H1 (cell line): ENCODE results near the gene SPOCD1. TPM values are rescaled to one million over a fixed set of nuclear protein-coding genes. Genes with fewer than 3 reads are reported as not detected.

Source experiments
- CTCF ChIA-PET: fragments of 300-600 bp; sonication (Branson Sonifier 250); formaldehyde crosslinking; loops from one replicate; lab custom pipeline; 2021; ENCODE audit not compliant: partially characterized antibody; lab: Charles Lee
- POLR2A ChIA-PET: fragments of 300-600 bp; sonication (Branson Sonifier 250); formaldehyde crosslinking; loops from one replicate; lab custom pipeline; 2021; ENCODE audit warnings: inconsistent platforms; ENCODE audit not compliant: partially characterized antibody; lab: Charles Lee
- DNase-seq, 2 experiments: peaks; one replicate each; pipeline versions ENCODE4 v3.0.0 to v3.0.0-alpha.2; 2010 to 2022; ENCODE audit warnings: low spot score in 2 of 2, low read depth in 1 of 2, mixed read lengths in 1 of 2
- FAIRE-seq: peaks from 2 replicates; lab custom pipeline; 2011; peaks lifted over from hg19 to GRCh38; lab: Jason Lieb, UNC
- H2AFZ ChIP-seq: 2 replicates; pipeline ENCODE4 v1.8.1; 2012; ENCODE audit warnings: low read length, inconsistent platforms
- H2AK5ac ChIP-seq: 2 replicates; pipeline ENCODE4 v1.6.1; 2013; ENCODE audit warnings: low read depth, low read length
- H2BK120ac ChIP-seq: replicated peaks from 2 replicates; pipeline ENCODE3; 2013; ENCODE audit warnings: low read depth, low read length, inconsistent platforms
- H2BK12ac ChIP-seq: 2 replicates; pipeline ENCODE4 v1.6.1; 2013; ENCODE audit warnings: low read depth, low read length
- H2BK15ac ChIP-seq: 2 replicates; pipeline ENCODE4 v1.6.1; 2013; ENCODE audit warnings: low read length
- H2BK20ac ChIP-seq: 2 replicates; pipeline ENCODE4 v1.6.1; 2013; ENCODE audit warnings: low read length
- H2BK5ac ChIP-seq: 2 replicates; pipeline ENCODE4 v1.6.1; 2013; ENCODE audit warnings: low read depth, low read length
- H3K14ac ChIP-seq: 2 replicates; pipeline ENCODE4 v1.6.1; 2013; ENCODE audit warnings: inconsistent platforms; ENCODE audit not compliant: insufficient read length
- H3K18ac ChIP-seq: 2 replicates; pipeline ENCODE4 v1.6.1; 2013; ENCODE audit warnings: low read length; ENCODE audit errors: extremely low read depth
- H3K23ac ChIP-seq: 2 replicates; pipeline ENCODE4 v1.6.1; 2013; ENCODE audit warnings: inconsistent platforms; ENCODE audit not compliant: insufficient read length
- H3K23me2 ChIP-seq: 2 replicates; pipeline ENCODE4 v1.6.1; 2013; ENCODE audit warnings: low read depth, low read length
- H3K27ac ChIP-seq: 2 replicates; pipeline ENCODE4 v1.6.1; 2011; ENCODE audit warnings: low read depth, low read length, inconsistent platforms
- H3K27me3 ChIP-seq, 4 experiments: replicated peaks in 1 of 4; 1 replicate in 1 of 4; 2 replicates in 3 of 4; pipeline versions ENCODE4 v1.6.1 to v1.8.1; 2011 to 2013; ENCODE audit warnings: low read length in 3 of 4, mild to moderate bottlenecking in 3 of 4, inconsistent platforms in 2 of 4, mixed read lengths in 2 of 4, moderate library complexity in 1 of 4; ENCODE audit not compliant: control insufficient read depth in 3 of 4, insufficient read depth in 3 of 4; ENCODE audit errors: extremely low read depth in 1 of 4
- H3K36me3 ChIP-seq, 4 experiments: 2 replicates each; pipeline versions ENCODE4 v1.6.1 to v1.8.1; 2011 to 2013; ENCODE audit warnings: mild to moderate bottlenecking in 4 of 4, low read length in 3 of 4, moderate library complexity in 2 of 4, control low read depth in 1 of 4, inconsistent platforms in 1 of 4; ENCODE audit not compliant: insufficient read depth in 4 of 4, control insufficient read depth in 2 of 4
- H3K4ac ChIP-seq: replicated peaks from 2 replicates; pipeline ENCODE3; 2013; ENCODE audit warnings: low read length, low read depth, mixed read lengths, inconsistent platforms; ENCODE audit not compliant: insufficient read length
- H3K4me1 ChIP-seq, 4 experiments: replicated peaks in 1 of 4; 1 replicate in 1 of 4; 2 replicates in 3 of 4; pipeline versions ENCODE4 v1.6.1 to v1.8.1; 2011 to 2013; ENCODE audit warnings: low read length in 3 of 4, inconsistent platforms in 2 of 4, mixed read lengths in 1 of 4; ENCODE audit not compliant: insufficient read depth in 4 of 4, control insufficient read depth in 3 of 4
- H3K4me2 ChIP-seq, 2 experiments: 2 replicates each; pipeline versions ENCODE4 v1.6.1 to v1.8.1; 2011 to 2013; ENCODE audit warnings: low read depth in 2 of 2, low read length in 2 of 2, control low read depth in 1 of 2, inconsistent platforms in 1 of 2, mild to moderate bottlenecking in 1 of 2; ENCODE audit not compliant: insufficient read depth in 1 of 2
- H3K4me3 ChIP-seq, 4 experiments: fragments of 200-600, 300-600 bp in 1 of 4; sonication (generic), shearing (Covaris generic), sonication (Bioruptor Twin) in 1 of 4; 2 replicates each; pipeline versions ENCODE4 v1.5.1 to v1.8.1; 2011 to 2016; ENCODE audit warnings: low read length in 4 of 4, low read depth in 3 of 4, control low read depth in 2 of 4, inconsistent platforms in 2 of 4, mild to moderate bottlenecking in 2 of 4, mixed read lengths in 1 of 4, moderate library complexity in 1 of 4; ENCODE audit not compliant: insufficient read depth in 2 of 4; ENCODE audit errors: extremely low read depth in 1 of 4
- H3K56ac ChIP-seq: replicated peaks from 2 replicates; pipeline ENCODE3; 2013; ENCODE audit warnings: low read depth, mild to moderate bottlenecking, mixed read lengths, low read length, inconsistent platforms; ENCODE audit not compliant: insufficient read length
- H3K79me1 ChIP-seq: 2 replicates; pipeline ENCODE4 v1.6.1; 2013; ENCODE audit warnings: low read depth, low read length, control low read depth
- H3K79me2 ChIP-seq, 2 experiments: 2 replicates each; pipeline versions ENCODE4 v1.6.1 to v1.8.1; 2012 to 2013; ENCODE audit warnings: low read length in 2 of 2, mild to moderate bottlenecking in 2 of 2, inconsistent platforms in 1 of 2; ENCODE audit not compliant: insufficient read depth in 2 of 2, control insufficient read depth in 1 of 2
- H3K9ac ChIP-seq, 4 experiments: replicated peaks in 1 of 4; 1 replicate in 1 of 4; 2 replicates in 3 of 4; pipeline versions ENCODE4 v1.6.1 to v1.8.1; 2011 to 2013; ENCODE audit warnings: low read depth in 3 of 4, low read length in 3 of 4, control low read depth in 2 of 4, mild to moderate bottlenecking in 2 of 4, moderate library complexity in 2 of 4, inconsistent platforms in 1 of 4; ENCODE audit errors: extremely low read depth in 1 of 4
- H3K9me3 ChIP-seq, 2 experiments: 2 replicates each; pipeline versions ENCODE4 v1.6.1 to v1.8.1; 2012 to 2013; ENCODE audit warnings: mild to moderate bottlenecking in 2 of 2, moderate library complexity in 2 of 2, control low read depth in 1 of 2, inconsistent platforms in 1 of 2, low read depth in 1 of 2, low read length in 1 of 2, mixed read lengths in 1 of 2; ENCODE audit not compliant: insufficient read depth in 2 of 2
- H4K20me1 ChIP-seq, 2 experiments: replicated peaks in 1 of 2; 2 replicates each; pipeline versions ENCODE3 to v1.8.1; 2011 to 2013; ENCODE audit warnings: inconsistent platforms in 2 of 2, low read length in 2 of 2, mild to moderate bottlenecking in 1 of 2; ENCODE audit not compliant: insufficient read depth in 2 of 2, control insufficient read depth in 1 of 2
- H4K5ac ChIP-seq: 2 replicates; pipeline ENCODE4 v1.6.1; 2013; ENCODE audit warnings: low read length, low read depth, mixed read lengths, inconsistent platforms; ENCODE audit not compliant: insufficient read length
- H4K8ac ChIP-seq: 2 replicates; pipeline ENCODE4 v1.8.0; 2013; ENCODE audit warnings: mild to moderate bottlenecking, moderate library complexity, low read length, inconsistent platforms; ENCODE audit not compliant: insufficient read depth; ENCODE audit errors: extremely low read depth
- H4K91ac ChIP-seq: replicated peaks from 2 replicates; pipeline ENCODE3; 2013; ENCODE audit warnings: low read length, mixed read lengths, inconsistent platforms; ENCODE audit not compliant: insufficient read length
- EP300 ChIP-seq, 2 experiments: IDR thresholded peaks; 1 replicate in 1 of 2; 2 replicates in 1 of 2; pipeline ENCODE4 v1.6.1; 2011 to 2012; ENCODE audit warnings: low read depth in 2 of 2, low read length in 2 of 2, mild to moderate bottlenecking in 2 of 2, borderline replicate concordance in 1 of 2, inconsistent platforms in 1 of 2, moderate library complexity in 1 of 2
- FOSL1 ChIP-seq: IDR thresholded peaks from 2 replicates; pipeline ENCODE4 v1.6.1; 2011; ENCODE audit warnings: mild to moderate bottlenecking, low read depth, low read length, moderate library complexity; ENCODE audit not compliant: insufficient read depth
- GABPA ChIP-seq: IDR thresholded peaks from 2 replicates; pipeline ENCODE4 v1.6.1; 2011; ENCODE audit warnings: mild to moderate bottlenecking, low read length, moderate library complexity, borderline replicate concordance; ENCODE audit not compliant: insufficient read depth
- HDAC6 ChIP-seq: IDR thresholded peaks from one replicate; pipeline ENCODE4 v1.7.1; 2012; ENCODE audit warnings: low read depth, mild to moderate bottlenecking, inconsistent platforms, low read length, moderate library complexity
- JUN ChIP-seq: IDR thresholded peaks from 2 replicates; pipeline ENCODE4 v1.6.1; 2011; ENCODE audit warnings: low read depth, mild to moderate bottlenecking, improper control_type of control experiment, low read length
- KDM4A ChIP-seq: IDR thresholded peaks from one replicate; pipeline ENCODE4 v1.7.1; 2012; ENCODE audit warnings: low read depth, mild to moderate bottlenecking, moderate library complexity, low read length, inconsistent platforms; ENCODE audit not compliant: severe bottlenecking
- KDM5A ChIP-seq: fragments of 200-600 bp; IDR thresholded peaks from 2 replicates; pipeline ENCODE4 v1.7.1; 2012; ENCODE audit warnings: mild to moderate bottlenecking, low read length, inconsistent platforms, mixed read lengths
- NRF1 ChIP-seq: IDR thresholded peaks from 2 replicates; pipeline ENCODE4 v1.6.1; 2011; ENCODE audit warnings: mild to moderate bottlenecking, low read depth, low read length, improper control_type of control experiment
- POU5F1 ChIP-seq: IDR thresholded peaks from 2 replicates; pipeline ENCODE4 v1.6.1; 2011; ENCODE audit warnings: low read depth, mild to moderate bottlenecking, low read length, moderate library complexity
- SIRT6 ChIP-seq: IDR thresholded peaks from one replicate; pipeline ENCODE4 v1.7.1; 2012; ENCODE audit warnings: low read length, inconsistent platforms
- SP4 ChIP-seq: IDR thresholded peaks from 2 replicates; pipeline ENCODE4 v1.6.1; 2012; ENCODE audit warnings: low read length, inconsistent platforms
- TAF1 ChIP-seq: IDR thresholded peaks from 2 replicates; pipeline ENCODE4 v1.6.1; 2011; ENCODE audit warnings: mild to moderate bottlenecking, low read depth, low read length
- TAF7 ChIP-seq: optimal IDR thresholded peaks from 2 replicates; pipeline ENCODE3; 2011; ENCODE audit warnings: low read depth, mild to moderate bottlenecking, inconsistent platforms, low read length, moderate library complexity, borderline replicate concordance
- WGBS, 2 experiments: shearing (Covaris generic) in 1 of 2; methylation state at CpG; one replicate each; pipeline versions ENCODE4 v1.1.6 to v1.1.7; 2013 to 2015; ENCODE audit warnings: low lambda C conversion rate in 2 of 2, mixed read lengths in 2 of 2, inconsistent platforms in 1 of 2, low coverage in 1 of 2, missing lambda C conversion rate in 1 of 2; ENCODE audit not compliant: insufficient replicate concordance in 2 of 2, insufficient coverage in 1 of 2, insufficient read length in 1 of 2; ENCODE audit errors: extremely low coverage in 1 of 2, missing lambda C conversion rate in 1 of 2; 5-methylcytosine and 5-hydroxymethylcytosine counted together
- polyA plus RNA-seq, 7 experiments: library from polyadenylated mRNA; depleted of rRNA in 3 of 7; stranded (reverse) in 5 of 7; unstranded in 2 of 7; fragments of >200 nt in 5 of 7; fragments of 200-250 nt in 2 of 7; gene quantifications; 1 replicate in 5 of 7; 2 replicates in 1 of 7; 4 replicates in 1 of 7; pipeline versions ENCODE4 v1.2.1 to v1.2.3, GENCODE V29; 2011 to 2013; ENCODE audit warnings: missing spikeins in 2 of 7, mixed read lengths in 2 of 7
- total RNA-seq: library from RNA; stranded (reverse); fragmentation: NEBNext Ultra II Directional; extraction: Animal tissue kit (Norgen Biotek cat#: 25700); gene quantifications from 2 replicates; pipeline ENCODE4 v1.2.1, GENCODE V29; 2021
- TF ChIP-seq, protein P1 (sequence below): IDR thresholded peaks from 2 replicates; pipeline ENCODE4 v1.6.1; 2012; ENCODE audit warnings: inconsistent platforms

The SPOCD1 gene
- total and polyA plus RNA-seq, 2 of the 8 experiments (the other 6 are each of a cell fraction or from before 2014, with no cell fraction given) = 1.8 to 2.9 TPM

GRCh38 chr1:31792116-31792515 lies 23.7 kb downstream of the SPOCD1 start:
- H4K20me1 ChIP-seq = no peaks in the 10 kb centered on the region
- H3K23ac ChIP-seq = no peak overlapping the region
- H3K4me3 ChIP-seq = no peak overlapping the region
- H3K27ac ChIP-seq = no peak overlapping the region
- H3K4ac ChIP-seq = no peak overlapping the region
- no peak overlapping the region for H3K14ac ChIP-seq
- H2BK15ac ChIP-seq = no peak overlapping the region
- no peaks in the 10 kb centered on the region for H3K79me1 ChIP-seq
- H2BK120ac ChIP-seq = no peak overlapping the region
- no peak overlapping the region for H3K4me2 ChIP-seq
- no peak overlapping the region for H2AFZ ChIP-seq
- H2BK12ac ChIP-seq = no peak overlapping the region
- peaks cover 10% of the 10 kb centered on the region for H3K23me2 ChIP-seq
- H3K56ac ChIP-seq = no peak overlapping the region
- no peaks in the 10 kb centered on the region for H3K79me2 ChIP-seq
- no peak overlapping the region for H4K8ac ChIP-seq
- peaks cover 0 to 3% (median 0%) of the 10 kb centered on the region in 4 experiments; a peak in 2 of 7 replicates for H3K27me3 ChIP-seq
- FAIRE-seq = no peak
- WGBS, 2 experiments = 84% methylated on average over 11 of the region's 11 CpGs; no CpG with 5 or more reads in 1 of the 2 experiments
- H3K4me1 ChIP-seq = peaks cover 3 to 8% (median 4%) of the 10 kb centered on the region in 4 experiments; a peak in 5 of 7 replicates
- no peak overlapping the region for H4K91ac ChIP-seq
- H2BK5ac ChIP-seq = no peak overlapping the region
- H2BK20ac ChIP-seq = no peak overlapping the region
- no peak overlapping the region for H3K18ac ChIP-seq
- H4K5ac ChIP-seq = no peak overlapping the region
- H3K36me3 ChIP-seq = no peaks in the 10 kb centered on the region
- POLR2A ChIA-PET = interaction anchor here (1.6 kb wide), 1 partner anchor 9 kb away, joined by 4 read pairs; no protein-coding TSS in a partner anchor
- H2AK5ac ChIP-seq = no peak overlapping the region
- no peaks in the 10 kb centered on the region for H3K9me3 ChIP-seq
- no peak overlapping the region for H3K9ac ChIP-seq
- CTCF ChIA-PET = interaction anchor here (0.5 to 8.3 kb wide), 10 partner anchors 28 to 401 kb away, joined by 3 to 206 read pairs (median 16); partner anchors contain the start of genes ADGRB2 and COL16A1
- DNase-seq = no peak
- TF ChIP-seq SIRT6 (no peak), GABPA (no peak), TAF7 (no peak), POU5F1 (no peak), HDAC6 (no peak), SP4 (no peak), KDM5A (no peak), KDM4A (no peak), NRF1 (no peak), JUN (no peak), EP300 (IDR thresholded peaks at IDR 0.05; ENCODE audit: borderline replicate concordance in 1 of 2, low read depth in 2 of 2, low read length in 2 of 2) (no peak), FOSL1 (no peak), TAF1 (no peak)
- TF ChIP-seq, protein P1, sequence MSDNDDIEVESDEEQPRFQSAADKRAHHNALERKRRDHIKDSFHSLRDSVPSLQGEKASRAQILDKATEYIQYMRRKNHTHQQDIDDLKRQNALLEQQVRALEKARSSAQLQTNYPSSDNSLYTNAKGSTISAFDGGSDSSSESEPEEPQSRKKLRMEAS = no peak
